CD4-positive, alpha-beta T cell treated with Interferon alpha-2 for 1 hour (primary cell): ENCODE results near the gene SMIM44.
"Not testable (repeated sequence)": the region's sequence is repeated elsewhere in the genome, so short reads cannot be mapped to it uniquely, and the experiment has no call there.

ENCODE experiments used
- DNase-seq, 2 donors: peaks; one replicate each; pipeline ENCODE4 v3.0.0-alpha.2; 2020 to 2022

SMIM44 gene

GRCh38 chr19:3483226-3483628 is at the start of gene SMIM44:
SMIM44 (minus strand) TSS chr19:3483441; CDS start chr19:3483403, 38 bp downstream.
- no peak for DNase-seq

- DNase-seq = no peak
Observed at GRCh38 chr19:3533033-3533432, 49.8 kb upstream of the SMIM44 start.

GRCh38 chr19:3532154-3532786 is 49.0 kb upstream of the SMIM44 start:
- DNase-seq = no peak

GRCh38 chr19:3531716-3532115 is 48.5 kb upstream of the SMIM44 start:
- no peak for DNase-seq

GRCh38 chr19:3530389-3530788 is 47.1 kb upstream of the SMIM44 start:
- DNase-seq = no peak

GRCh38 chr19:3529299-3529698 is 46.1 kb upstream of the SMIM44 start:
- DNase-seq = not testable (repeated sequence)

GRCh38 chr19:3528539-3529211 is 45.4 kb upstream of the SMIM44 start:
- no peak for DNase-seq

- no peak for DNase-seq
Observed at GRCh38 chr19:3528080-3528479, 44.8 kb upstream of the SMIM44 start.

- no peak for DNase-seq
Observed at GRCh38 chr19:3527238-3527910, 44.1 kb upstream of the SMIM44 start.

GRCh38 chr19:3526507-3527237 is 43.4 kb upstream of the SMIM44 start:
- no peak for DNase-seq

- DNase-seq = no peak
Observed at GRCh38 chr19:3524904-3525451, 41.7 kb upstream of the SMIM44 start.

- DNase-seq = no peak
Observed at GRCh38 chr19:3524078-3524842, 41.0 kb upstream of the SMIM44 start.

GRCh38 chr19:3523361-3524077 is 40.3 kb upstream of the SMIM44 start:
- DNase-seq = no peak

- DNase-seq = no peak
Observed at GRCh38 chr19:3522421-3523360, 39.5 kb upstream of the SMIM44 start.

- DNase-seq = no peak
Observed at GRCh38 chr19:3521104-3521445, 37.8 kb upstream of the SMIM44 start.

- DNase-seq = no peak
Observed at GRCh38 chr19:3520166-3521103, 37.2 kb upstream of the SMIM44 start.

GRCh38 chr19:3519126-3519525 is 35.9 kb upstream of the SMIM44 start:
- no peak for DNase-seq

- no peak for DNase-seq
Observed at GRCh38 chr19:3518659-3519058, 35.4 kb upstream of the SMIM44 start.

- no peak for DNase-seq
Observed at GRCh38 chr19:3518255-3518654, 35.0 kb upstream of the SMIM44 start.
